GM19193 (cell line): ENCODE results near the gene FIBCD1.

Source experiments
- POLR2A ChIP-seq: IDR thresholded peaks from 4 replicates; pipeline ENCODE4 v1.6.1; 2011; ENCODE audit not compliant: insufficient read depth, insufficient read length; ENCODE audit errors: extremely low read depth

FIBCD1 gene

GRCh38 chr9:130935648-130936271 lies 3.3 kb downstream of the FIBCD1 start:
- no peak for TF ChIP-seq POLR2A

- no peak for TF ChIP-seq POLR2A
Observed at GRCh38 chr9:130934702-130935647, 4.1 kb downstream of the FIBCD1 start.

GRCh38 chr9:130934246-130934645 lies 4.8 kb downstream of the FIBCD1 start:
- TF ChIP-seq POLR2A, result no peak

DNA sequence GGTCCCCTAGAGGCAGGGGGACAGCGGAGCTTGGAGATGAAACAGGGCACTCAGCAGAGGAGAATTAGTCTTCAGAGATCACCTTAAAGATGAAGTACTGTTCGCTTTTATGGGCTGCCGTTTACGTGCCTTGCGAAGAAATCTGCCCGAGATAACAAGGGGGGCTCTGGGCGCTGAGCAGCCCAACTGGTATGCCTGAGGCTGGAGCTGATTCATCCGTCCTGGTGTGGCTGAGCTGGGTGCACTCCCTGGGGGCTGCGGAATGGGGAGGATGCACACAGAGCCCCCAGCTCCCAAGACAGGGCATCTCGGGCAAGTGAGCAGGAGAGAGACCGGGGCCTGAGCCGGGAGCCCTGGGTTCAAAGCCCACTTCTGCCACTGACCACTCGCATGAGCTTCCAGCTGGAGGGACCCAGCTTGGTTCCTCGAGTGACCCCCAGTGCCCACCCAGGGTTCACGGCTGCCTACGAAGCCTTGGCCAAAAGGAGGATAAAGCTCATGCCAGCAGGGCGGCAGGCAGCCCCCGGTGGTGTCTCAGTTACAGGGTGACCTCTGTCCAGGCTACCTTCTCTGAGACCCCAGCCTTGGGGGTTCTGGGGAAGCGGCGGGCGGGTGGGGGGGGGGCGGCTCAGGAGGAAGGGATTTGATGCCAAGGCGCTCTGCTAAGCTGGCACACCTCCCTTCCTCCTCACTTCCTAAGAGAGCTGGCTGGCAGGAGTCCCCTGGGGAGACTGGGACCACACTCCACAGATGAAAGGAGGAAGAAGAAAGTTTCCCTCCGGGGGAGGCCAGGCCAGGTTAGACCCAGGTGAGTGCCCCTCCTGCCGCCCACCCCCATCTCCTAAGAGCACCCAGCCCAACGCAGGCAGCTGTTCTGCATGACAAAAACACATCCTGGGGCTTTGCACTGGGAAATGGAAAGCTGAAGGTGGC lies 5.7 kb downstream of the FIBCD1 start:
- no peak for TF ChIP-seq POLR2A

GRCh38 chr9:130932255-130933079 lies 6.6 kb downstream of the FIBCD1 start:
- no peak for TF ChIP-seq POLR2A

DNA sequence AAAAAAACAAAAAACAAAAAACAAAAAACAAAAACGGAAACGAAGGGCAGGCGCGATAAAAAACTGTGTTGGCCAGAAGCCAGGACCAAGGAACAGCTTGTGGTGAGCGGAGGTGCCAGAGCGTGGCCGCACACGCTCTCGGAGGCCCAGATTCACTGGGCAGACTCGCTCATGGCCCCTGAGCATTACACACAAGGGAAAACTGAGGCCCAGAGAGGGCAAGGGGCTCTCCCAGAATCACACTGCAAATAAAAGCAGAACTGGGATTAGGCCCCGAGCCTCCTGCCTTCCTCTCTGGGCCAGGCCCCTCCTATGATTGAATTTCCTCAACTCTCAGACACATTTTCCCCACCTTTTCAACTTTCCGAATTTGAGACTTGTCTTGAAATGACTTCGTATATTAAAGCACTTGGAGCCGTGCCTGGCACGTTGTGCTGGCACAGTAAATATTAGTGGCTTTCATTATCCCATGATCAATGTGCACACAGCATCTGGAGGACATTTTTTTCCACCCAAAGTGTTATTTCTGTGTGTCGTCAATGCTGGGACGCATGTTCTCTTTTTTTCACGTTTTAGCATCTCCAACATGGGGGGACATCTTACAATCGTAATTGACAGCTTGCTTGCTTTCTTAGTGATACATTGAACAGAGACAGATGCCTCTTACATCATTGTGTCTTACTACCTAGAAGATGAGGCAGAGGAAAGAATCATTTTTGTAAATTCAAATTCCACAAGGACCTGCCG lies 7.4 kb downstream of the FIBCD1 start:
- no peak for TF ChIP-seq POLR2A

GRCh38 chr9:130930804-130931349 lies 8.2 kb downstream of the FIBCD1 start:
- no peak for TF ChIP-seq POLR2A

DNA sequence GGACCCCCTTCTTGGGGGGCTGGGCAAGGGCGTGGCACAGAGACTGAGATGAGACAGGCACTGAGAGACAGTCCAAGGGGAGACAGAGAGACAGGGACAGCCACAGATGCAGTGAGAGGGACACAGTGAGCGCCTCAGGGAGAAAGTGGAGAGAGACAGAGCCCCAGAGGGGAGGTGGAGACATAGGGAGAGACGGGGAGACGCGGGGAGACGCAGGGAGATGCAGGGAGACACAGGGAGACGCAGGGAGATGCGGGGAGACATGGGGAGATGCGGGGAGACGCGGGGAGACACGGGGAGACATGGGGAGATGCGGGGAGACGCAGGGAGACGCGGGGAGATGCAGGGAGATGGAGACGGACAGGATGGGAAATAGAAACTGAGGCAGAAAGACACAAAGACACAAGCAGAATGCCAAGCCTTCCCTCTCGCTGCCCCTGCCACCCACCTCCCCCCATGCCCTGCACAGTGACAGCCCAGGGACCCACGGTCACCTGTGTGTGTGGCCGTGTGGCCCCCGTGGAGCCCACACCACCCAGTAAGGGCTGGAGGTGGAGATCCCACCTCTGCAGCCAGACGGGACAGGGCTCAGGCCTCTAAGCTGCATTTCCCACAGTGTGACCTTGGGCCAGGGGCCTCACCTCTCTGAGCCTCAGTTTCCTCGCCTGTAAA lies 8.8 kb downstream of the FIBCD1 start:
- no peak for TF ChIP-seq POLR2A

- TF ChIP-seq POLR2A, result no peak
Observed at GRCh38 chr9:130929571-130930038, 9.4 kb downstream of the FIBCD1 start.

DNA sequence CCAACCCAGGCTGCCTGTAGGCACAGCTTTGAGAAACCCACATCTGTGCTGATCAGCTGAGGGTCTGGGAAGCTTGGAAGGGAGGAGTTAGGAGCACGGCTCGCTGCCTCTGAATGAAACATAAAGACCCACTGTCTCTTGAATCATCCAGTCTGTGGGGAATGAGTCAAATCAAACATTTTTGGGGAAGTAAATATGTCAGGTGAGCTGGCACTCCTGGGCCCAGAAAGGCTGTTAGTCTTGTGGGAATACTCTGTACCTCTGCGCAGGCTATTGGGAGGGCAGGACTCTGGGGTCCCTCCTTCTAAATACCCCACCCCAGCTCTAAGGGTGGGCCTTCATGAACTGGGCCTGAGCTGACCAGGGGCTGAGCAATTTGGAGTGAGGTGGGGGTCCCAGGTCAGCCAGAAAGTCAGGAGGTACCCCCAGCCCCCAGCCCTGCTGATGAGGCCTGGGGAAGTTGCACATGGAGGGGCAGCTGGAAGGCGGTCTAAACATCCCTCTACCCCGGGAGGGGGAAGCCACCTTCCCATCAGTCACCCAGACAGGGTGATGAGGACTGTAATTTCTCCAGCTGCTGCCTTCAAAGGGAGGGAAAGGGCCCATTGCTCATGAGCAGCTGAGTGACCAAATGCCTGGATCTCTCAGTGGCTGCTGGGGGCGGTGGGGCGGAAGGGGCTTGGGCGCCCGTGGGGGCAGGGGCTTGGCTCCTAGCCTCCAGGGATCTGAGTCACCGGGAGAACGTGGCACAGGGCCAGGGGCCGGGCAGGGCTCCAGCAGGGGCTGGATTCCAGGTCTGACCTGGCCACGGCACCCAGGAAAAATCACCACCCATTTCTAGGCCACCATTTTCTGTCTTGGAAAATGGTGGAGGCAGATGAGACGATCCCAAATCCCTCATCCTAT lies 10.8 kb downstream of the FIBCD1 start:
- no peak for TF ChIP-seq POLR2A

- no peak for TF ChIP-seq POLR2A
Observed at GRCh38 chr9:130927338-130927737, 11.7 kb downstream of the FIBCD1 start.

GRCh38 chr9:130925050-130925678 lies 13.9 kb downstream of the FIBCD1 start:
- no peak for TF ChIP-seq POLR2A

DNA sequence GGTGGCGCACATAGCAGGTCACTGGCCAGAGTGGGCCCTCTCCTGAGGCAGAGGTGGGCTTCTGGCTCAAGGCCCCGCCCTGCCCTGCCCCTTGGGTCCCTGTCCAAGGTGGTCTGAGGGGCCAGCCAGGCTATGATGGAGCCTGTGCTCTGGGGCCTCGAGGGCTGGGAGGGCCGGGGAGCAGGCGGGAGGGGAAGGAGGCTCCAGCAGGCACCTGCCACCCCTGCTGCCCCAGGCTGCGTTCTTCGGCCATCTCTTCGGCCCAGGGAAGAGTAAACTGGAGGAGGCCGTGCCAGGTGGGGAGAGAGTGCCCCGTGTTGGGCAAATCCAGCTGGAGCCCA lies 14.6 kb downstream of the FIBCD1 start:
- no peak for TF ChIP-seq POLR2A
